ENCODE results near the gene RNF19B.
"Not testable (repeated sequence)": the region's sequence is repeated elsewhere in the genome, so short reads cannot be mapped to it uniquely, and the experiment has no call there.

The RNF19B gene

GRCh38 chr1:33003657-33004056, 39.0 kb upstream of the RNF19B start:
- peaks cover 12% of the 10 kb centered on the region for H3K36me3 ChIP-seq (ENCODE audit: insufficient read depth, low read length)
- no peak overlapping the region for H3K4me3 ChIP-seq (ENCODE audit: low read length)
- H3K27me3 ChIP-seq (ENCODE audit: insufficient read depth, low read length), result no peaks in the 10 kb centered on the region
- no peak overlapping the region for H2AFZ ChIP-seq (ENCODE audit: low read depth, low read length)
- H3K4me1 ChIP-seq (ENCODE audit: insufficient read depth, low read length), result peaks cover 20% of the 10 kb centered on the region
- no peaks in the 10 kb centered on the region for H3K9me3 ChIP-seq (ENCODE audit: low read length)

- Histone ChIP-seq H2AFZ (ENCODE audit: low read depth, low read length) (no peak overlapping the region), H3K36me3 (ENCODE audit: insufficient read depth, low read length) (no peaks in the 10 kb centered on the region), H3K4me3 (ENCODE audit: low read length) (no peak overlapping the region), H3K9me3 (ENCODE audit: low read length) (no peaks in the 10 kb centered on the region), H3K4me1 (ENCODE audit: insufficient read depth, low read length) (peaks cover 13% of the 10 kb centered on the region), H3K27me3 (ENCODE audit: insufficient read depth, low read length) (no peaks in the 10 kb centered on the region)
Observed at GRCh38 chr1:33002006-33002405, 37.4 kb upstream of the RNF19B start.

- Histone ChIP-seq H3K4me3 (ENCODE audit: low read length) (no peak overlapping the region), H3K36me3 (ENCODE audit: insufficient read depth, low read length) (no peaks in the 10 kb centered on the region), H3K4me1 (ENCODE audit: insufficient read depth, low read length) (peaks cover 9% of the 10 kb centered on the region), H2AFZ (ENCODE audit: low read depth, low read length) (no peak overlapping the region), H3K9me3 (ENCODE audit: low read length) (no peaks in the 10 kb centered on the region), H3K27me3 (ENCODE audit: insufficient read depth, low read length) (no peaks in the 10 kb centered on the region)
Observed at GRCh38 chr1:33001282-33001681, 36.7 kb upstream of the RNF19B start.

GRCh38 chr1:33000427-33001026, 35.9 kb upstream of the RNF19B start:
- Histone ChIP-seq H3K27me3 (ENCODE audit: insufficient read depth, low read length) (no peaks in the 10 kb centered on the region), H3K4me3 (ENCODE audit: low read length) (no peak overlapping the region), H3K9me3 (ENCODE audit: low read length) (no peaks in the 10 kb centered on the region), H3K4me1 (ENCODE audit: insufficient read depth, low read length) (peaks cover 1% of the 10 kb centered on the region), H2AFZ (ENCODE audit: low read depth, low read length) (no peak overlapping the region), H3K36me3 (ENCODE audit: insufficient read depth, low read length) (no peaks in the 10 kb centered on the region)

- Histone ChIP-seq H3K9me3 (ENCODE audit: low read length) (no peaks in the 10 kb centered on the region), H3K4me3 (ENCODE audit: low read length) (no peak overlapping the region), H3K27me3 (ENCODE audit: insufficient read depth, low read length) (no peaks in the 10 kb centered on the region), H3K4me1 (ENCODE audit: insufficient read depth, low read length) (no peaks in the 10 kb centered on the region), H2AFZ (ENCODE audit: low read depth, low read length) (no peak overlapping the region), H3K36me3 (ENCODE audit: insufficient read depth, low read length) (no peaks in the 10 kb centered on the region)
Observed at GRCh38 chr1:32998997-32999396, 34.4 kb upstream of the RNF19B start.

GRCh38 chr1:32998064-32998463, 33.5 kb upstream of the RNF19B start:
- Histone ChIP-seq H3K4me3 (ENCODE audit: low read length) (no peak overlapping the region), H3K4me1 (ENCODE audit: insufficient read depth, low read length) (no peaks in the 10 kb centered on the region), H3K27me3 (ENCODE audit: insufficient read depth, low read length) (no peaks in the 10 kb centered on the region), H3K9me3 (ENCODE audit: low read length) (no peaks in the 10 kb centered on the region), H3K36me3 (ENCODE audit: insufficient read depth, low read length) (no peaks in the 10 kb centered on the region), H2AFZ (ENCODE audit: low read depth, low read length) (no peak overlapping the region)

GRCh38 chr1:32997381-32997891, 32.8 kb upstream of the RNF19B start:
- no peaks in the 10 kb centered on the region for H3K9me3 ChIP-seq (ENCODE audit: low read length)
- no peak overlapping the region for H3K4me3 ChIP-seq (ENCODE audit: low read length)
- H2AFZ ChIP-seq (ENCODE audit: low read depth, low read length), result no peak overlapping the region
- H3K27me3 ChIP-seq (ENCODE audit: insufficient read depth, low read length), result no peaks in the 10 kb centered on the region
- no peaks in the 10 kb centered on the region for H3K36me3 ChIP-seq (ENCODE audit: insufficient read depth, low read length)
- peaks cover 2% of the 10 kb centered on the region for H3K4me1 ChIP-seq (ENCODE audit: insufficient read depth, low read length)

- not testable (repeated sequence) for H3K4me3 ChIP-seq (ENCODE audit: low read length); H3K27me3 ChIP-seq (ENCODE audit: insufficient read depth, low read length); H3K4me1 ChIP-seq (ENCODE audit: insufficient read depth, low read length); H2AFZ ChIP-seq (ENCODE audit: low read depth, low read length); H3K36me3 ChIP-seq (ENCODE audit: insufficient read depth, low read length); H3K9me3 ChIP-seq (ENCODE audit: low read length)
Observed at GRCh38 chr1:32993324-32993636, 28.7 kb upstream of the RNF19B start.

- Histone ChIP-seq H3K36me3 (ENCODE audit: insufficient read depth, low read length) (no peaks in the 10 kb centered on the region), H3K4me1 (ENCODE audit: insufficient read depth, low read length) (peaks cover 7% of the 10 kb centered on the region), H2AFZ (ENCODE audit: low read depth, low read length) (no peak overlapping the region), H3K27me3 (ENCODE audit: insufficient read depth, low read length) (no peaks in the 10 kb centered on the region), H3K9me3 (ENCODE audit: low read length) (no peaks in the 10 kb centered on the region), H3K4me3 (ENCODE audit: low read length) (no peak overlapping the region)
Observed at GRCh38 chr1:32992489-32993323, 28.1 kb upstream of the RNF19B start.

GRCh38 chr1:32991819-32992488, 27.3 kb upstream of the RNF19B start:
- Histone ChIP-seq H3K27me3 (ENCODE audit: insufficient read depth, low read length) (no peaks in the 10 kb centered on the region), H3K36me3 (ENCODE audit: insufficient read depth, low read length) (no peaks in the 10 kb centered on the region), H3K9me3 (ENCODE audit: low read length) (no peaks in the 10 kb centered on the region), H3K4me1 (ENCODE audit: insufficient read depth, low read length) (peaks cover 7% of the 10 kb centered on the region), H3K4me3 (ENCODE audit: low read length) (no peak overlapping the region), H2AFZ (ENCODE audit: low read depth, low read length) (no peak overlapping the region)

GRCh38 chr1:32991386-32991785, 26.8 kb upstream of the RNF19B start:
- Histone ChIP-seq H3K9me3 (ENCODE audit: low read length) (no peaks in the 10 kb centered on the region), H3K36me3 (ENCODE audit: insufficient read depth, low read length) (no peaks in the 10 kb centered on the region), H2AFZ (ENCODE audit: low read depth, low read length) (no peak overlapping the region), H3K4me1 (ENCODE audit: insufficient read depth, low read length) (peaks cover 7% of the 10 kb centered on the region), H3K4me3 (ENCODE audit: low read length) (no peak overlapping the region), H3K27me3 (ENCODE audit: insufficient read depth, low read length) (no peaks in the 10 kb centered on the region)

GRCh38 chr1:32990887-32991286, 26.3 kb upstream of the RNF19B start:
- no peaks in the 10 kb centered on the region for H3K9me3 ChIP-seq (ENCODE audit: low read length)
- peaks cover 7% of the 10 kb centered on the region for H3K4me1 ChIP-seq (ENCODE audit: insufficient read depth, low read length)
- H3K36me3 ChIP-seq (ENCODE audit: insufficient read depth, low read length), result no peaks in the 10 kb centered on the region
- no peaks in the 10 kb centered on the region for H3K27me3 ChIP-seq (ENCODE audit: insufficient read depth, low read length)
- H3K4me3 ChIP-seq (ENCODE audit: low read length), result no peak overlapping the region
- H2AFZ ChIP-seq (ENCODE audit: low read depth, low read length), result no peak overlapping the region
